MM.1S (cell line): ENCODE data around the gene ECSCR.

Source experiments
- DNase-seq: peaks from one replicate; pipeline ENCODE4 v3.0.0-alpha.2; 2015
- H2AFZ ChIP-seq: fragments of 300-600 bp; sonication (generic); 2 replicates; pipeline ENCODE4 v1.6.0; 2016; ENCODE audit warnings: antibody characterized with exemption, low read length
- H3F3A ChIP-seq: fragments of 300-600 bp; sonication (generic); 2 replicates; pipeline ENCODE4 v1.6.1; 2016; ENCODE audit warnings: mild to moderate bottlenecking, antibody characterized with exemption, low read length, moderate library complexity, mixed read lengths; ENCODE audit not compliant: insufficient read depth
- H3K27ac ChIP-seq: fragments of 300-600 bp; sonication (generic); 2 replicates; pipeline ENCODE4 v1.5.1; 2016; ENCODE audit warnings: mild to moderate bottlenecking, low read length
- H3K27me3 ChIP-seq: fragments of 300-600 bp; sonication (generic); replicated peaks from 2 replicates; pipeline ENCODE4 v1.6.0; 2016; ENCODE audit warnings: low read length; ENCODE audit not compliant: insufficient read depth
- H3K36me3 ChIP-seq: fragments of 300-600 bp; sonication (generic); replicated peaks from 2 replicates; pipeline ENCODE4 v1.6.1; 2016; ENCODE audit warnings: mild to moderate bottlenecking, low read length, mixed read lengths; ENCODE audit not compliant: insufficient read depth
- H3K4me1 ChIP-seq: fragments of 300-600 bp; sonication (generic); 2 replicates; pipeline ENCODE4 v1.6.1; 2016; ENCODE audit warnings: low read length, mixed read lengths
- H3K4me2 ChIP-seq: fragments of 300-600 bp; sonication (generic); 2 replicates; pipeline ENCODE4 v1.6.0; 2016; ENCODE audit warnings: low read depth, low read length
- H3K4me3 ChIP-seq: fragments of 300-600 bp; sonication (generic); 2 replicates; pipeline ENCODE4 v1.5.1; 2016; ENCODE audit warnings: low read length, mixed read lengths
- H3K79me2 ChIP-seq: fragments of 300-600 bp; sonication (generic); 2 replicates; pipeline ENCODE4 v1.6.1; 2016; ENCODE audit warnings: mixed run types, low read length, mixed read lengths
- H3K9ac ChIP-seq: fragments of 300-600 bp; sonication (generic); 2 replicates; pipeline ENCODE4 v1.6.1; 2016; ENCODE audit warnings: low read length, mixed read lengths
- H3K9me2 ChIP-seq: fragments of 300-600 bp; sonication (generic); replicated peaks from 2 replicates; pipeline ENCODE4 v1.6.1; 2016; ENCODE audit warnings: mild to moderate bottlenecking, low read length, mixed read lengths; ENCODE audit not compliant: insufficient read depth
- H3K9me3 ChIP-seq: fragments of 300-600 bp; sonication (generic); replicated peaks from 2 replicates; pipeline ENCODE4 v1.6.1; 2016; ENCODE audit warnings: mild to moderate bottlenecking, low read length, mixed read lengths; ENCODE audit not compliant: insufficient read depth
- H4K20me1 ChIP-seq: fragments of 300-600 bp; sonication (generic); 2 replicates; pipeline ENCODE4 v1.6.1; 2016; ENCODE audit warnings: mild to moderate bottlenecking, low read length, moderate library complexity, mixed read lengths; ENCODE audit not compliant: insufficient read depth
- EZH2 ChIP-seq: fragments of 300-600 bp; sonication (generic); optimal IDR thresholded peaks from 2 replicates; pipeline ENCODE3; 2017; ENCODE audit warnings: low read depth, mild to moderate bottlenecking, antibody characterized with exemption, low read length, mixed read lengths
- EZH2phosphoT487 ChIP-seq: fragments of 300-600 bp; sonication (generic); IDR thresholded peaks from 2 replicates; pipeline ENCODE4 v1.6.1; 2018; ENCODE audit warnings: antibody characterized with exemption, low read length
- TF ChIP-seq, protein P1 (sequence below): fragments of 300-600 bp; sonication (generic); IDR thresholded peaks from 2 replicates; pipeline ENCODE4 v1.5.1; 2016; ENCODE audit warnings: antibody characterized with exemption, low read length, mixed read lengths

The ECSCR gene

DNA sequence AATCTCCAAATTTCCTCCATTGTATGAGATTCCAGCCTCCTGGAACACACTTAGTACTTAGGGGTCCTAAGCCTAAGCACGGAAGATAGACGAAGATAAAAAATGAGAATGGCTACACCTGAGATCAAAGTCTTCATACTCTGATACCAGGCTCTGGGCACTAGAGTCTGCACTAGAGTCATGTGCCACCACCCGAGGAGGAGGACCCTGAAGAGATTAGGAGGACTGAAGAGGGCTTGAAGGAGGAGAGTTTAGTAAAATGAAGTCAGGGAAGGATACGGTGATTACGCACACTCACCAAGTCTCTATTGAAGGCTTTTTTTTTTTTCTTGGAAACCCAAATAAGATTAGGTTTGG, 58.1 kb downstream of the ECSCR start:
- H3K79me2 ChIP-seq, result peaks cover 8% of the 10 kb centered on the region; the same call in 1 of the 2 replicates
- TF ChIP-seq EZH2, result no peak
- TF ChIP-seq, protein P1, sequence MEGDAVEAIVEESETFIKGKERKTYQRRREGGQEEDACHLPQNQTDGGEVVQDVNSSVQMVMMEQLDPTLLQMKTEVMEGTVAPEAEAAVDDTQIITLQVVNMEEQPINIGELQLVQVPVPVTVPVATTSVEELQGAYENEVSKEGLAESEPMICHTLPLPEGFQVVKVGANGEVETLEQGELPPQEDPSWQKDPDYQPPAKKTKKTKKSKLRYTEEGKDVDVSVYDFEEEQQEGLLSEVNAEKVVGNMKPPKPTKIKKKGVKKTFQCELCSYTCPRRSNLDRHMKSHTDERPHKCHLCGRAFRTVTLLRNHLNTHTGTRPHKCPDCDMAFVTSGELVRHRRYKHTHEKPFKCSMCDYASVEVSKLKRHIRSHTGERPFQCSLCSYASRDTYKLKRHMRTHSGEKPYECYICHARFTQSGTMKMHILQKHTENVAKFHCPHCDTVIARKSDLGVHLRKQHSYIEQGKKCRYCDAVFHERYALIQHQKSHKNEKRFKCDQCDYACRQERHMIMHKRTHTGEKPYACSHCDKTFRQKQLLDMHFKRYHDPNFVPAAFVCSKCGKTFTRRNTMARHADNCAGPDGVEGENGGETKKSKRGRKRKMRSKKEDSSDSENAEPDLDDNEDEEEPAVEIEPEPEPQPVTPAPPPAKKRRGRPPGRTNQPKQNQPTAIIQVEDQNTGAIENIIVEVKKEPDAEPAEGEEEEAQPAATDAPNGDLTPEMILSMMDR, result no peak
- TF ChIP-seq EZH2phosphoT487, result no peak
- H3K27ac ChIP-seq, result peak overlapping the region; percentile 96
- peak overlapping the region; percentile 84 for H3K9ac ChIP-seq
- no peaks in the 10 kb centered on the region for H3K36me3 ChIP-seq
- DNase-seq, result no peak
- H3K4me3 ChIP-seq, result peak overlapping the region; percentile 73
- H3K4me2 ChIP-seq, result peak overlapping the region; percentile 98
- no peaks in the 10 kb centered on the region for H3K27me3 ChIP-seq
- H3K4me1 ChIP-seq, result peaks cover 28% of the 10 kb centered on the region
- peaks cover 15% of the 10 kb centered on the region for H3F3A ChIP-seq
- H2AFZ ChIP-seq, result peak overlapping the region; percentile 54
- no peaks in the 10 kb centered on the region for H3K9me3 ChIP-seq
- H4K20me1 ChIP-seq, result no peaks in the 10 kb centered on the region
- H3K9me2 ChIP-seq, result no peaks in the 10 kb centered on the region

DNA sequence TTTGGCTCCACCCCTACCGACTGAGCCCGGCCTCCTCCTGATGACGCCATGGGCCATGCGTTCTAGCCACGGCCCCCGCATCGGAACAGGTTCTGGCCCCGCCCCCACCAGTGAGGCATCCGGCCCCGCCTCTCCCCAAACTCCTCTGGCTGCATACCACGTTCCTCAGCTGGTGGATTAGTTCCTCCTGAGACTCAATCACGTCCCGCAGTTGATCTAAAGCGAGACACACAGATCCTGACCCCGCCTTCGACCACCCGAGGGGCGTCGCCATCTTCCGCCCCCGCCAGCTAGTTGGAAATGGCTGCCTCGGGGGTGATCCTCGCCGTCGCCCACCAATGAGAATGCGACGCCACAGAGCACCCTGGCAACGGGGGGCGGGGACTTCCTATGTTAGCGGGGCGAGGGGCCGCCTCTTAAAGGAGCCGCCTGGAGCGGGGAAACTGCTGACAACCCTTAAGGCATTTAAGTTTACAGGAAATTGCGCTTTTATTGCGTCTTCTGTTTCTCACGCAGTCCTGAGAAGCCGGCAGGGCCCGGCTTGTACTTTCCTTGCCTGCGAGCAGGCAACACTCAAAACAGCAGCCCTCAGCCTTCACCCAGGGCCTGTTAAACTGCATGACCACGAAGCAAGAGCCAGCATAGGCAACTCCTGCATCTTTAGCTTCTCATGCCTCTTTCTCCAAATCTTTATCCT, 58.6 kb downstream of the ECSCR start, which contains the start of gene SPATA24:
TSS of gene SPATA24 (minus strand) at position 303 of the 697 bp plus-strand sequence. CDS start at position 274, 29 bp downstream.
- peaks cover 28% of the 10 kb centered on the region for H3K4me1 ChIP-seq
- H2AFZ ChIP-seq, result peak within 1 kb of the TSS; percentile 58
- no peaks in the 10 kb centered on the region for H3K9me2 ChIP-seq
- H3K4me2 ChIP-seq, result peak within 1 kb of the TSS; percentile 98
- H3K9ac ChIP-seq, result peak within 1 kb of the TSS; percentile 84
- peaks cover 8% of the 10 kb centered on the region; the same call in 1 of the 2 replicates for H3K79me2 ChIP-seq
- H3K27me3 ChIP-seq, result no peaks in the 10 kb centered on the region
- peaks cover 17% of the 10 kb centered on the region for H3F3A ChIP-seq
- DNase-seq, result peak; percentile 98
- H3K9me3 ChIP-seq, result no peaks in the 10 kb centered on the region
- H3K27ac ChIP-seq, result peak within 1 kb of the TSS; percentile 96
- TF ChIP-seq, protein P1, result no peak
- TF ChIP-seq EZH2phosphoT487, result no peak
- no peak for TF ChIP-seq EZH2
- no peaks in the 10 kb centered on the region for H4K20me1 ChIP-seq
- H3K36me3 ChIP-seq, result no peaks in the 10 kb centered on the region
- H3K4me3 ChIP-seq, result peak within 1 kb of the TSS; percentile 73

DNA sequence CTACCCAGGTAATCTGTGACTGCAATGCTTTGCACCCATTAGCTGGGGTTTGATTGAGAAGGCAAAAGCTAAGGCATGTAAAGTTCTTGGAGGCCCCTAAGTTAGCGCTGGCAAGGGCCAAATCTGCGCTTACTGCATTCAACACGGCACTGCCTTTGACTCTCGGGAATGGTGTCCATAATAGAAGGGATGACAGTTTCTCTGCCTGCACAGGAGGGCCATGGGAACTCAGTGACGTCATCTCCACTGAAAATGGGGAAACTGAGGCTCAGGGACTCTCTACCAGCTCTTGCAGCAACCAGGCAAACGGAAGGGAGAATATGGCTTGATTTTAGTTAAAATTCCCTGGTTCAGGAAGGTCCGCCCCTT, 59.1 kb downstream of the ECSCR start:
- Histone ChIP-seq H3K9me3 (no peaks in the 10 kb centered on the region), H3K36me3 (no peaks in the 10 kb centered on the region), H3K4me3 (peak overlapping the region; percentile 73), H3K27me3 (no peaks in the 10 kb centered on the region), H3K9me2 (no peaks in the 10 kb centered on the region), H3F3A (peaks cover 17% of the 10 kb centered on the region), H2AFZ (0 out of 2 replicates have a peak overlapping the region, but pooled peaks have one; percentile 58), H3K4me2 (peak overlapping the region; percentile 98), H4K20me1 (no peaks in the 10 kb centered on the region), H3K27ac (peak overlapping the region; percentile 96), H3K79me2 (peaks cover 8% of the 10 kb centered on the region; the same call in 1 of the 2 replicates), H3K4me1 (peaks cover 28% of the 10 kb centered on the region), H3K9ac (peak overlapping the region; percentile 84)
- peak; percentile 23 for DNase-seq
- TF ChIP-seq, protein P1, result no peak
- TF ChIP-seq EZH2phosphoT487 (no peak), EZH2 (no peak)
